GM19372 (cell line): ENCODE measurements around the gene GNG12.

Experiments used
- ATAC-seq: cut with Tn5 transposase; IDR thresholded peaks from one replicate; pipeline ENCODE4 v1.9.1; 2021; ENCODE audit warnings: mild to moderate bottlenecking, low read depth, moderate library complexity; ENCODE audit not compliant: unreplicated experiment

GNG12 gene

DNA sequence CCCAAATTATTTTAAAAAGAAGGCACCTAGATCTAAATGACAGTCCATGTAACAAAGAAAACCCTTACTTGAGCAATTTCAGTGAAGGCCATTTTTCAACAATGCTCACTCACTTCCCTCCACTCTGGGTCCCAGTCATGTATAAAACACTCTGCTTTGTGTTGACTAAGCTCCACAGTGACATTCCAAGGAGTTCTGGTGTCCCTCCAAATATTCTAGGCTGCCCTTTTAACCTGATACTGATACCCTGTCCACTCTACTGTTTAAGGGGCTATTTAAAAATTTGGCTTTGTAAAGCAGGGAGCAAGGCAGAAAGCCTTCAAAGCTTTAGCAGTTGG is 73.6 kb downstream of the GNG12 start:
- peak; percentile 15 for ATAC-seq

GRCh38 chr1:67759066-67759465 is 74.2 kb downstream of the GNG12 start:
- no peak for ATAC-seq

- no peak for ATAC-seq
These were observed 77.6 kb downstream of the GNG12 start for GRCh38 chr1:67755619-67756018.

DNA sequence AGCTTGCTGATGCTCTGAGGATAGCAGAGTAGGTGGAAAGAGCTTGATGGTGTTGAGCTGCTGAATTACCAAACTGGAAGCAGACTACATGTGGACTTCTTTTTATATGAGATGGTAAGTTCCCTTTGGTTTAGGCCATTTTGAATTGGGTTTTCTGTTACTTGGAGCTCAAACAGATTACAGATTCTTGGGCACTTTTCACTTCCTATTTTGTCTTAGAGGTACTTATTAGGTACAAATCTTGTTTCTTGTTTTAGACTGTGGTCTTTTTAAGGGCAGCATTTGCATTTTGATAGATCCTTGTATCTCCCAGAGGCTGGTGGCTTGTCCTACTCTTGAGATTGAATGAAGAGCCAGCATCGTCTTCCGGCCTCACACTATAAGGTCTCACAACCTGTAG is 78.1 kb downstream of the GNG12 start:
- ATAC-seq: no peak

- ATAC-seq: no peak
These were observed 78.7 kb downstream of the GNG12 start for GRCh38 chr1:67754526-67754920.

GRCh38 chr1:67753776-67754525 is 79.3 kb downstream of the GNG12 start:
- no peak for ATAC-seq

DNA sequence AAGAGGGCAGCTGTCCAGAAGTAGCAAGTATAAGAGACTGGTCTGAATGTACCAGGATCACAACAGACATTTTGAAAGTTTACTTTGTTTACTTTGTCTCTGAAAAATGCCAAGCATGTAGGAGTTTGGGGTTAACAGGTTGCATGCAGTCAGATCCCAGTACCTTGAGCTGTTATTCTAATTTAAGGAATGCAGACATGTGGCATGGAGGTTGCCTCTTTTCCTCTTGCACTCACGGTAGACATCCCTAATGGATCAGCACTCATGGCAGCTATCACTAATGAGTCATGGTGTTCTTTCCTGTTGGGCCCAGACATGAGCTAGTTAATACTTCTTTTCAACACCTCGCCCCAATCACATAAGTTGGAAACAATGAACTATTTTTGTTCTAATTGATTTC is 81.0 kb downstream of the GNG12 start:
- no peak for ATAC-seq

- ATAC-seq: no peak
These were observed 82.6 kb downstream of the GNG12 start for GRCh38 chr1:67750691-67751054.

GRCh38 chr1:67749844-67750690 is 83.2 kb downstream of the GNG12 start:
- ATAC-seq: no peak

DNA sequence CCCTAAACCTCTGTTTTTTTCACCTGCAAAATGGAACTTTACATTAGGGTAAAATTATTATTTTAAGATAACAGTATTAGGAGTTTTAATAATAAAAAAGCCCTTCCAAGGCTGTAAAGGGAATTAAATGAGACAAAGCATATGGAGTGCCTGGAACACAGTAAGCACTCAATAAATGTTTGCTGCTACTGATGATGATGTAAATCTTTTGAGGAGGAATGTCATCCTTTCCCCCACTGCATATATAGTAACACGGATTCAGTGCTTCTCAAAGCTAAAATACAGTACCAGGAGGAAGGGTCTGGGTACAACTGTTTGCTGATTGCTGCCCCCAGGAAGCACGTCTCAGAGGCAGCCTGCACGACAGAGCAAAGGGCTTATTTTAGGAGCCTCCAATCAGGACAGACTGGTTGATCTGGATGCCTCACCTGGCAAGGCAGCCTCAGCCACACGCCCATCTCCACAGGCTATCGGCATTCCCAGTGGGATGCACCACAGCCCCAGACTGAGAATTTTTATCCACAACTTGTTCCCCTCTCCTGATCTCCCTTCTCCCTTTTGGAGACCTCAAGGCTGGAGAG is 83.9 kb downstream of the GNG12 start:
- ATAC-seq: no peak

DNA sequence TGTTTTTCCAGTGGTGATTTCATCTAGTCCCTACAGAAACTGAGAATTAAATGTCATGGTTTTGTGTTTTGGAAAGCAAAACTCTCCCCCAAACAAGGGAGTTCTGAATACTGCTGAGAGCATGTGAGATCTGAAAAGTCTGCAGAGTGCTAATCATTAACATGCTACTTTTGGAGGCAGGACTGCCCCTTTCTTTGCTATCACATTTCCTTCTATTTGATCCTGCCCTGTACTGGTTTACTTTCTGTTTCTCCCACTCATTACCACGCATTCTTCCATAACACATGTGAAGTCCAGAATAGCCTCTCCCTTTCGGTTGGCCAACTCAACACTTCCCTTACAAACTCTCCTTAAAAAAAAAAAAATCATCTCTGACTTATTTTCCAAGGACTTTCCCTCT is 84.6 kb downstream of the GNG12 start:
- peak; percentile 90 for ATAC-seq

- no peak for ATAC-seq
These were observed 85.4 kb downstream of the GNG12 start for GRCh38 chr1:67747671-67748546.

GRCh38 chr1:67745875-67746698 is 87.2 kb downstream of the GNG12 start:
- ATAC-seq: no peak

GRCh38 chr1:67743072-67743725 is 90.1 kb downstream of the GNG12 start:
- no peak for ATAC-seq

DNA sequence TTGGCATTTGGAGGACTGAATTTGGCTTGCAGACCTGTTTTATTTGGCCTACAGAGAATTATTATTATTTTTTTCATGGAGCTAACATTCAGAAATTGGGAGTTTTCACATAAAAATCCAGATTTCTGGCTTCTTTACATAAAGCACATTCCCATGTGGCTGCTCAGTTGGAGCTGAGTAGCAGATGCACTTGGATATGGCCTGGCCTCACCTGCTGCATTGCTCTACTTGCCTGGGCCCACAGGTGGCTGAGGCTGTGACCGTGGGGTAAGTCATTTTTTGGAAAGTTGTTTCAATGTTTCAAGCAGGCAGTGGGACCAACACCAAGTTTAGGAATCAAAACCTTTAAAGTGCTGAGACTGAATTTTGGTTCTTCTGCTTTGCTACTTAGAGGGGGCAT is 91.5 kb downstream of the GNG12 start:
- ATAC-seq: no peak

DNA sequence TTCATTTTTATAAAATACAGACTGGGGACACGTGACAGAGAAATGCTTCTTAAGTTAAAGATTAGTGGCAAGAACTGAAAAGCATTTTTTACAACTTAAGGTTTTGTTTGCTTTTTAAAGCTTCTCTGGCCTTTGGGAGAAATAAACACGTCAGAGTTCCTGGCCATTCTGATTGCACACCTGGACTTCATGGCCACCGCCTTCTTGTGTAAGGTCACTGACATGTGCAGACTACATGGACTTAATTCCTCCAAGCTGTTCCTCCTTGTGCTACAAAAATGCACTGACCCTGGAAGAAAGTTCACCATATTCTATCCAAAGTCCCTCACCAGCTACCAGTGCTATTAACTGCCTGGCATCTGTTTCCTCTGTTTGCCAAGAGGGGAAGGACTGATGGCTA is 92.1 kb downstream of the GNG12 start:
- ATAC-seq: no peak

DNA sequence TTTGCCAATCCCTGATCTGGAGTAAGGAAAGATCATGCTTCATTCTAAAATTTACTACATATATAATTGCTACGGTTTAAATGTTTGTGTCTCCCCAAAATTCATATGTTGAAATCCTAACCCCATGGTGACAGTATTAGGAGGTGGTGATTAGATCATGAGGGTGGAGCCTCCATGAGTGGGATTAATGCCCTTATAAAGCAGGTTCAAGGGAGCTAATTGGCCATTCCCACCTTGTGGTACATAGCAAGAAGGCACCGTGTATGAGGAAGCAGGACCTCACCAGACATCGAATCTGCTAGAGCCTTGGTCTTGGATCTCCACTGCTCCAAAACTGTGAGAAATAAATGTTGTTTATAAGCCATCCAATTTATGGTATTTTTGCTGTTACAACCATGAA is 92.7 kb downstream of the GNG12 start:
- ATAC-seq: no peak

GRCh38 chr1:67739361-67739760 is 93.9 kb downstream of the GNG12 start:
- no peak for ATAC-seq

DNA sequence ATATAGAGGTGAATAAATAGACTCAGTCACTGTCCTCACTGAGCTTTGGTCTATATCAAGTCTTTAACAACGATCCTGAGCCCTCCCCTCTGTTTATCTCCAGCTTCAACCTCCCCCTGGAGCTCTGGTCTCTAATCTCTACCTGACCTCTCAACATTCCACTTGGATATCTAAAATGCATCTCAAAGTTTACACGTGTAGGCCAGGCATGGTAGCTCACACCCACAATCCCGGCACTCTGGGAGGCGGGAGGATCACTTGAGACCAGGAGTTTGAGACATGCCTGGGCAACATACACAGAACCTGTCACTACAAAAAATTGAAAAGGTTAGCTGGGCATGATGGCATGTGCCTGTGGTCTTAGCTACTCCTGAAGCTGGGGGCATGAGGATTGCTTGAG is 94.9 kb downstream of the GNG12 start:
- no peak for ATAC-seq
